Measurements from ENCODE around the gene IFI30. TPM values are rescaled to one million over a fixed set of nuclear protein-coding genes. Genes with fewer than 3 reads are reported as not detected.

IFI30 gene
- total RNA-seq, result 4.8 and 5.3 TPM in 2 replicates

DNA sequence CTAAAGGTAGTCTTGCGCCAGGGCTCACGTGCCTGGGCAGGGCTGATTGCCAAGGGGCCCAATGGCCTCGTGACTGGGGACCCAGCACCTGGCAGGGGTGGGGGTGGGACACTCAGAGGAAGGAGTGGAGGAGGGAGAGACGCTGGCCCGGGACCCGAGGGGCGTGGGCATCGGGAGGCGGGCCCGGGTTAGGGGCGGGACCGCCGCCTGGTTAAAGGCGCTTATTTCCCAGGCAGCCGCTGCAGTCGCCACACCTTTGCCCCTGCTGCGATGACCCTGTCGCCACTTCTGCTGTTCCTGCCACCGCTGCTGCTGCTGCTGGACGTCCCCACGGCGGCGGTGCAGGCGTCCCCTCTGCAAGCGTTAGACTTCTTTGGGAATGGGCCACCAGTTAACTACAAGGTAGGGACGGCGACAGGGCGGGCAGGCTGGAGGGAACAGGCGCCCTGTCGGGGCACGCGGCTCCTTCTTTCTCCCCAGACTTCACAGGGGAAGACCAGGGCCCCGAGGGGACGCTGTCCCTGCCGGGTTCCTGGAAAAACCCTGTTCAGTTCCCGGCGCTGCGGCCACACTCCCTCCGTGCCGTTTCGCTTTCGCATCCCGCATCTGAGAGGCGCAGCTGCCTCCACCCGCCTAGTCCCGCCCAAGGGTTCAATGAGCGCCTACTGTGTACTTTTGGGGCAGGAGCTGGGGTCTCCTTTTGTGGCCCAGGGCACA, at the start of gene IFI30:
IFI30 (plus strand) TSS at position 242 of the 717 bp plus-strand sequence; CDS start at position 271, 29 bp downstream.

DNA sequence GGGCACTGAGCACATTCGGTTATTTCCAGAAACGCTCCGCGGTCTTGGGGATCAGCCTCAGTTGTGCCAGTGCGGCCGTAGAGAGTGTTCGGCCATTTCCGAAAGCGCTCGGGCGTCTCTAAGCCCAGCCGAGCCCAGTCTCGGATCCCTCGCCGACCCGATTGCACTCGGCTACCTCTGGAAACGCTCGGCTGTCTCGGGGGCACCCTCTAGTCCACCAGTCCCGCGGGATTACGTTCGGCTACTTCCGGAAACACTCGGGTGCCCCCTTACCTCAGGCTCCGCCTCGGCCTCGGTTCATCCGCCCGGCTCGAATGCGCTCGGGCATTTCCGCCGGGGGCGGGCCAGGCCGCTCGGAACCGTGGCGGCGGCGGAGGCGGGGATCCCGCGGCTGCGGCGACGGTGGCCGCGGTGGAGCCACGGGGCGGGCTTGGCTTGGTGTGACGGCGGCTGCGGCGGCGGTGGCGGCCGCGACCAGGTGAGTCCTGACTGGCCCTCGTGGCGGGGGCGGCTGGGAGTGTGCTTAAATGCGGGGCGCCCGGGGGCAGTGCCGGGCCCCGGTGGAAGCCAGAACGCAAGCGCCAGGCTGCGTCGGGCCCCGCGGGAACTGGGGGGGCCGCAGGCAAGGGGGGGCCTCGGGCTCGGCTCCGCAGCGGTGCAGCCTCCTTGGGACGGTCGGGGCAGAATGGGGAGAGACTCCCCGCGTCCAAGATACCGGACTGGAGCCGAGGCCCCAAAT, 20.6 kb upstream of the IFI30 start, which contains the start of gene PIK3R2:
PIK3R2 (plus strand) TSS at position 347 of the 739 bp plus-strand sequence. CDS start 2,717 bp downstream, outside the sequence.

DNA sequence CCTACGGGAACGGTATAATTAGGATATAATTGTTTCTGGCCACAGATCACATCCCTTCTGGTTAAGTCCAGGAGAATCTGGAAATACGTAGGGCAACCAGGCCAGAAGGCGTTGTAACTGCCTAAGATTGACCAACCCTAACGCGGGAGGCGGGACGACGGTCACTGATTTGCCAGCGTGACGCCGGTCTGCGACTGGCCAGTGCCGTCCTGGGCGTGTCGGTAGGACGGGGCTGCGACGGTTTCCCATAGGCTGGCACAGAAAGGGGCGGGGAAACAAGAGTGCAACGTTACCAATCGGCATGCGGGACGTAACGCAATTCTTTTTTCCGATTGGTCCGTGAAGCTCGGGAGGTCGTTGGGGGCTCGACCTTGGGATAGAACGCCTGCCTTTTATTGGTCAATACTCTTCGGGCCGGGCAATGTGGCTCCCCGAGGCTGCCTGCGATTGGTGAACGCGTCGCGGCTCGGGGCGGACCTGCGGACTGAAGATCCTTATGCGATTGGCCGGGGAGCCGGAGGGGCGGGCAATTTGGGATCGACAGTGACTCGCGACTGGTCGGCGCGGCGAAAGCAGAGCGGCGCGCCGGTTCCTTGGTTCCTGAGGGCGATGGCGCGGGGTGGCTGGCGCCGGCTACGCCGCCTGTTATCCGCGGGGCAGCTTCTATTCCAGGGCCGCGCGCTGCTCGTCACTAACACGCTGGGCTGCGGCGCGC, 19.2 kb downstream of the IFI30 start, which contains the start of gene MPV17L2:
MPV17L2 (plus strand) TSS at position 546 of the 715 bp plus-strand sequence; CDS start at position 610, 64 bp downstream.

GRCh38 chr19:18203863-18204393, 30.3 kb downstream of the IFI30 start, which contains the start of gene RAB3A:
Gene RAB3A (minus strand): TSS chr19:18204042. CDS start chr19:18202740, 1,302 bp downstream.

GRCh38 chr19:18225702-18226468, 52.3 kb downstream of the IFI30 start, which contains the start of gene PDE4C:
Gene PDE4C (minus strand): TSS chr19:18226438. CDS start chr19:18226415, 23 bp downstream.

Other genes starting within 250 kb of the IFI30 start
- gene CCDC124, start 240.8 kb upstream of the IFI30 start, total RNA-seq, result 21.1 and 46.0 TPM in 2 replicates
- not detected in 2 replicates for gene KCNN1, start 206.7 kb upstream of the IFI30 start, total RNA-seq
- 6.8 and 7.2 TPM in 2 replicates for gene ARRDC2, start 165.6 kb upstream of the IFI30 start, total RNA-seq
- gene IL12RB1, start 86.9 kb upstream of the IFI30 start, total RNA-seq, result under 0.01 and 0.09 TPM in 2 replicates
- 4.5 and 5.9 TPM in 2 replicates for gene MAST3, start 76.0 kb upstream of the IFI30 start, total RNA-seq
- 21.7 and 53.9 TPM in 2 replicates for gene PIK3R2, start 20.6 kb upstream of the IFI30 start, total RNA-seq
- 13.2 and 19.6 TPM in 2 replicates for gene MPV17L2, start 19.4 kb downstream of the IFI30 start, total RNA-seq
- 3.6 and 4.0 TPM in 2 replicates for gene RAB3A, start 30.2 kb downstream of the IFI30 start, total RNA-seq
- gene PDE4C, start 52.6 kb downstream of the IFI30 start, total RNA-seq, result 1.4 and 4.2 TPM in 2 replicates
- gene IQCN, start 100.6 kb downstream of the IFI30 start, total RNA-seq, result 0.30 and 0.32 TPM in 2 replicates
- 89.7 and 124 TPM in 2 replicates for gene JUND, start 107.8 kb downstream of the IFI30 start, total RNA-seq
- gene LSM4, start 149.3 kb downstream of the IFI30 start, total RNA-seq, result 77.5 and 130 TPM in 2 replicates
- 36.7 and 46.3 TPM in 2 replicates for gene PGPEP1, start 166.8 kb downstream of the IFI30 start, total RNA-seq
- 150 TPM in 2 replicates for gene GDF15, start 212.3 kb downstream of the IFI30 start, total RNA-seq
- gene LRRC25, start 223.8 kb downstream of the IFI30 start, total RNA-seq, result not detected in 2 replicates
- 48.0 and 49.0 TPM in 2 replicates for gene SSBP4, start 245.6 kb downstream of the IFI30 start, total RNA-seq